Neural progenitor cell (in vitro differentiated cells): Measurements from ENCODE around the gene MYO15B.

ENCODE experiments used
- EZH2 ChIP-seq: fragments of 200-600 bp; sonication (generic); IDR thresholded peaks from 2 replicates; pipeline ENCODE4 v1.6.1; 2017; ENCODE audit warnings: antibody characterized with exemption, mild to moderate bottlenecking, moderate library complexity
- EZH2phosphoT487 ChIP-seq: fragments of 200-600 bp; sonication (generic); IDR thresholded peaks from 2 replicates; pipeline ENCODE4 v1.6.1; 2017; ENCODE audit warnings: antibody characterized with exemption
- TF ChIP-seq, protein P1 (sequence below): fragments of 200-600 bp; sonication (generic); IDR thresholded peaks from 2 replicates; pipeline ENCODE4 v1.5.1; 2017; ENCODE audit warnings: antibody characterized with exemption, mild to moderate bottlenecking

DNA sequence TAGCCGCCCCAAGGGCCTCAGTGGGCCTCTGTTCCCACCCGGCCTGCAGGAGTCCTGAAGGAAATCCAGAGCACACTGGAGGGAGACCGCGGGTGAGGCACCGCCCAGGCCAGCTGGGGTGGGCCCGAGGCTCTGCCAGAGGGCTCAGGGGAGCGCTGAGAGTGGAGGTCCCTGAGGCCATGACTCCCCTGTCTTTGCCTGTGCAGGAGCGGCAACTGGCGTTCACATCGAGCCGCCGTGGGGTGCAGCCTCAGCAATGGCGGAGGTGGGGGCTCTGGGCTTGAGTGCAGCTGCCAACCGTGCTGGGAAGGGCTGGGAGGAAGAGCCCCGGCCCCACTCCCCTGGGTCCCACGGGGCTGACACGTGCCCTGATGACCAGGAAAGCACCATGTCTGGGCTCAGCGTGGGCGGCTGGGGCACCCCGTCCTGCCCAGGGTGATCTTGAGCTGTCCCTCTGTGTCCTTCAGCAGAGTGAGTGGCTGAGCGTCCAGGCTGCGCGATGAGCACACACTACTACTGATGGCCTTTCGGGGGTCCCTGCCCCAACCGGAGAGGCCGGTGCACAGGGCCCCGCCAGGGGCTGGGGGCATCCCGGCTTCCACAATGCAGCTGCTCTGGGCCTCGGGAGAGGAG, 13.1 kb upstream of the MYO15B start:
- TF ChIP-seq, protein P1, sequence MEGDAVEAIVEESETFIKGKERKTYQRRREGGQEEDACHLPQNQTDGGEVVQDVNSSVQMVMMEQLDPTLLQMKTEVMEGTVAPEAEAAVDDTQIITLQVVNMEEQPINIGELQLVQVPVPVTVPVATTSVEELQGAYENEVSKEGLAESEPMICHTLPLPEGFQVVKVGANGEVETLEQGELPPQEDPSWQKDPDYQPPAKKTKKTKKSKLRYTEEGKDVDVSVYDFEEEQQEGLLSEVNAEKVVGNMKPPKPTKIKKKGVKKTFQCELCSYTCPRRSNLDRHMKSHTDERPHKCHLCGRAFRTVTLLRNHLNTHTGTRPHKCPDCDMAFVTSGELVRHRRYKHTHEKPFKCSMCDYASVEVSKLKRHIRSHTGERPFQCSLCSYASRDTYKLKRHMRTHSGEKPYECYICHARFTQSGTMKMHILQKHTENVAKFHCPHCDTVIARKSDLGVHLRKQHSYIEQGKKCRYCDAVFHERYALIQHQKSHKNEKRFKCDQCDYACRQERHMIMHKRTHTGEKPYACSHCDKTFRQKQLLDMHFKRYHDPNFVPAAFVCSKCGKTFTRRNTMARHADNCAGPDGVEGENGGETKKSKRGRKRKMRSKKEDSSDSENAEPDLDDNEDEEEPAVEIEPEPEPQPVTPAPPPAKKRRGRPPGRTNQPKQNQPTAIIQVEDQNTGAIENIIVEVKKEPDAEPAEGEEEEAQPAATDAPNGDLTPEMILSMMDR: no peak
- TF ChIP-seq EZH2: no peak
- no peak for TF ChIP-seq EZH2phosphoT487
